Colonic mucosa (tissue), 4 donors: ENCODE results near the gene S1PR4. TPM values are rescaled to one million over a fixed set of nuclear protein-coding genes. Genes with fewer than 3 reads are reported as not detected.

Experiments used
- DNase-seq: peaks from one replicate; pipeline ENCODE4 v3.0.0-alpha.2; 2020
- H3K27ac ChIP-seq: fragments of 200-600 bp; one replicate; pipeline ENCODE4 v1.8.0; 2021
- H3K27me3 ChIP-seq: fragments of 200-600 bp; one replicate; pipeline ENCODE4 v1.8.0; 2021
- H3K36me3 ChIP-seq: fragments of 200-600 bp; one replicate; pipeline ENCODE4 v1.8.0; 2021
- H3K4me1 ChIP-seq: fragments of 200-600 bp; one replicate; pipeline ENCODE4 v1.8.0; 2021; ENCODE audit warnings: mild to moderate bottlenecking
- H3K4me3 ChIP-seq: fragments of 200-600 bp; one replicate; pipeline ENCODE4 v1.8.0; 2021
- H3K9ac ChIP-seq, 2 donors: one replicate each; pipeline ENCODE4 v1.7.0; 2013; ENCODE audit warnings: control low read depth in 2 of 2, low read depth in 2 of 2, low read length in 2 of 2
- H3K9me3 ChIP-seq: fragments of 200-600 bp; one replicate; pipeline ENCODE4 v1.8.0; 2021
- CTCF ChIP-seq: fragments of 200-600 bp; IDR thresholded peaks from one replicate; pipeline ENCODE4 v1.8.0; 2022; ENCODE audit warnings: antibody characterized with exemption, mild to moderate bottlenecking
- intact Hi-C: fragments of 100-400 bp; cut with DNase I; formaldehyde crosslinking; loops from one replicate; pipeline ENCODE4 v1.14.1; 2022
- total RNA-seq, 2 donors: library from RNA; stranded (reverse); fragmentation: NEBNext Ultra II Directional in 1 of 2; extraction: Animal tissue kit (Norgen Biotek cat#: 25700) in 1 of 2; gene quantifications; one replicate each; pipeline ENCODE4 v1.2.1, GENCODE V29; 2021
- donor health status: healthy.
- donor health status: DM: no; HTN: no; CAD: no.
- donor health status: DM: no; HTN: no; CAD: no.

Gene S1PR4, protein sequence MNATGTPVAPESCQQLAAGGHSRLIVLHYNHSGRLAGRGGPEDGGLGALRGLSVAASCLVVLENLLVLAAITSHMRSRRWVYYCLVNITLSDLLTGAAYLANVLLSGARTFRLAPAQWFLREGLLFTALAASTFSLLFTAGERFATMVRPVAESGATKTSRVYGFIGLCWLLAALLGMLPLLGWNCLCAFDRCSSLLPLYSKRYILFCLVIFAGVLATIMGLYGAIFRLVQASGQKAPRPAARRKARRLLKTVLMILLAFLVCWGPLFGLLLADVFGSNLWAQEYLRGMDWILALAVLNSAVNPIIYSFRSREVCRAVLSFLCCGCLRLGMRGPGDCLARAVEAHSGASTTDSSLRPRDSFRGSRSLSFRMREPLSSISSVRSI
- total RNA-seq, result 1 to 10 TPM in 1 of 2 donors, under 1 TPM in 1; 0.96 to 1.1 TPM

- Histone ChIP-seq H3K4me3 (peak within 1 kb of the TSS; percentile 40), H3K36me3 (no peaks in the 10 kb centered on the region), H3K9ac (peak within 1 kb of the TSS in 1 of 2 donors; percentile 73), H3K27me3 (no peaks in the 10 kb centered on the region), H3K9me3 (no peaks in the 10 kb centered on the region), H3K4me1 (peaks cover 3% of the 10 kb centered on the region), H3K27ac (peak within 1 kb of the TSS; percentile 69)
- DNase-seq, result no peak
- intact Hi-C loops, result no loop called here
- TF ChIP-seq CTCF, result no peak
Measured at GRCh38 chr19:3178377-3178972, at the start of gene S1PR4. S1PR4 (plus strand) TSS chr19:3178769; CDS start chr19:3178793, 24 bp downstream.

DNA sequence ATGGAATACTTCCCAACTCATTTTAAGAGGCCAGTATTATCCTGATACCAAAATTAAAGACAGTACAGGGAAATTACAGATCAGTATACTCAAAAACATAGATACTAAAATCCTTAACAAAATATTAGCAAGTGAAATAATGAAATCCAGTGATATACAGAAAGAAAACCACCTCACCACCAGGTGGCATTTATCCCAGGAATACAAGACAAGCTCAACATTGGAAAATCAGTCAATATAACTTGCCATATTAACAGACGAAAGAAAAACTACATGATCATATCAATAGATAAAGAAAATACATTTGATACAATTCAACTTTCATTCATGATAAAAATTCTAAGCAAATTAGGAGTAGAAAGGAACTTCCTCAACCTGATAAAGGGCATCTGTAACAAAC is 49.5 kb upstream of the S1PR4 start:
- Histone ChIP-seq H3K4me3 (no peak overlapping the region), H3K27me3 (no peaks in the 10 kb centered on the region), H3K9me3 (no peaks in the 10 kb centered on the region), H3K4me1 (no peaks in the 10 kb centered on the region), H3K27ac (no peak overlapping the region), H3K36me3 (no peaks in the 10 kb centered on the region), H3K9ac (no peak overlapping the region)
- intact Hi-C loops, result no loop called here
- peak; percentile 28 for TF ChIP-seq CTCF
- no peak for DNase-seq

DNA sequence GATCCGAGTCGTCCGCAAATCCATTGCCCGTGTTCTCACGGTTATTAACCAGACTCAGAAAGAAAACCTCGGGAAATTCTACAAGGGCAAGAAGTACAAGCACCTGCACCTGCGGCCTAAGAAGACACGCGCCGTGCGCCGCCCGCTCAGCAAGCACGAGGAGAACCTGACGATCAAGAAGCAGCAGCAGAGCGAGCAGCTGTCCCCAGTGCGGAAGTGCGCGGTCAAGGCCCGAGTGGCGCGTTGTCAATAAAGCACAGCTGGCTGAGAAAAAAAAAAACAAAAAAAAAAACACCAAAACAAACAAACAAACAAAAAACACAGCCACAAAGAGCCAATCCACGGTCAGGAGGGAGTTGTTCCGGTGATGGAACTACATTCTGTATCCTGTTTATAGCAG is 47.4 kb upstream of the S1PR4 start:
- intact Hi-C loops, result no loop called here
- no peak for DNase-seq
- H3K36me3 ChIP-seq, result no peaks in the 10 kb centered on the region
- no peak overlapping the region for H3K27ac ChIP-seq
- H3K4me3 ChIP-seq, result no peak overlapping the region
- no peak overlapping the region for H3K9ac ChIP-seq
- no peak for TF ChIP-seq CTCF
- H3K4me1 ChIP-seq, result no peaks in the 10 kb centered on the region
- no peaks in the 10 kb centered on the region for H3K27me3 ChIP-seq
- no peaks in the 10 kb centered on the region for H3K9me3 ChIP-seq

DNA sequence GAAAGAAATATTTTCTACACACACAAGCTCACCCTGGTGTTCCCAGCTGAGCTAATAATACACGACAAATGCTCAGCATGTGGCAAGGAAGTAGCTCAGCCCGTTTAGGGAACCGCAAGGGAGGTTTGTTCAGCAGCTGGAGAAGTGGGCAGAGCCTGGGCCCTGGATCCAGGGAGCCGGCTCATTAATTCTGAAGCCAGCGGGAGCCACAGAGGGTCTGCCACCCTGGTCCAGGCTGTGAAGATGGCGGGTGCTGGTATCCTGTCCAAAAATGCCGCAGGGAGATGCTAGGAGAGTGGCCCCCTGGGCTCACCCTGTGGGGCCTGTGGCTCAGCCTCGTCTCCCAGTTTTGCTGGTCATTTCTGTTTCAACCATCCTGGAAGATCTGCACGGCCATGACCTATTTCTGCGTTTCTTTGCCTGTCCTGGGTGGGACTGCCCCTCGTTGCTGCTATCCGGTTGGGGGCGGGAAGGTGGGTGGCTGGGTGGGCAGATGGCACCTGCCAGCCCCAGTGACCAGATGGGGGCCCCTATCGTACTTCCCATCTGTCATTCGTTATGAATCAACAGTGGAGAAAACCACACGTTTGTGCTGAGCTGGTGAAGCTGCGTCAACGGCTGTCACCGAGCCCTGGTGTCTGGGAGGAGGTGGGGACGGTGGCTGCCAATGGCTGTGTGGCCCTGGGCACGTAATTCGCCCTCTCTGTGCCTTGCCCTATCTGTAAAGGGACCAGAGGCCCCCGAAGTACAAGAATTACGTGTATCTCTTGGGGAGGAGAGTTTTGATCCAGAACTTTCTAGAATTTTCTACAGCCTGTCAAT is 45.4 kb upstream of the S1PR4 start:
- Histone ChIP-seq H3K27ac (peak overlapping the region; percentile 40), H3K9me3 (no peaks in the 10 kb centered on the region), H3K4me3 (no peak overlapping the region), H3K9ac (peak overlapping the region in 1 of 2 donors; percentile 27), H3K27me3 (no peaks in the 10 kb centered on the region), H3K36me3 (no peaks in the 10 kb centered on the region), H3K4me1 (no peaks in the 10 kb centered on the region)
- no peak for TF ChIP-seq CTCF
- no peak for DNase-seq
- intact Hi-C loops, result no loop called here

- no peak for TF ChIP-seq CTCF
- no peak overlapping the region for H3K4me3 ChIP-seq
- no peaks in the 10 kb centered on the region for H3K36me3 ChIP-seq
- peak overlapping the region in 1 of 2 donors; percentile 27 for H3K9ac ChIP-seq
- no peaks in the 10 kb centered on the region for H3K4me1 ChIP-seq
- DNase-seq, result no peak
- peak overlapping the region; percentile 40 for H3K27ac ChIP-seq
- no peaks in the 10 kb centered on the region for H3K27me3 ChIP-seq
- intact Hi-C loops, result no loop called here
- no peaks in the 10 kb centered on the region for H3K9me3 ChIP-seq
Measured at GRCh38 chr19:3133793-3134116, 44.8 kb upstream of the S1PR4 start.
